B cell (primary cell): Measurements from ENCODE around the gene ZNF212. TPM values are rescaled to one million over a fixed set of nuclear protein-coding genes. Genes with fewer than 3 reads are reported as not detected.

Experiments used
- ATAC-seq: fragments of 200-7000 bp; cut with Tn5 transposase; one replicate; pipeline ENCODE4 v1.10.0; 2021; ENCODE audit warnings: low read depth, mild to moderate bottlenecking, moderate number of reproducible peaks, moderate library complexity
- CTCF ChIA-PET: fragments of 350-600 bp; sonication (Branson Sonifier 250); formaldehyde crosslinking; loops from one replicate; lab custom pipeline; 2021; ENCODE audit warnings: antibody characterized with exemption, inconsistent platforms; lab: Charles Lee
- POLR2A ChIA-PET: fragments of 350-600 bp; sonication (Branson Sonifier 250); formaldehyde crosslinking; loops from one replicate; lab custom pipeline; 2021; ENCODE audit warnings: antibody characterized with exemption; lab: Charles Lee
- DNase-seq: peaks from one replicate; pipeline ENCODE4 v3.0.0; 2013
- H2AFZ ChIP-seq: 2 replicates; pipeline ENCODE4 v1.6.1; 2012; ENCODE audit warnings: mild to moderate bottlenecking, low read depth, low read length; ENCODE audit not compliant: insufficient read depth, poor library complexity, severe bottlenecking
- H3K27ac ChIP-seq, 2 donors: 1 replicate in 1 of 2; 2 replicates in 1 of 2; pipeline ENCODE4 v1.5.1; 2012 to 2013; ENCODE audit warnings: low read length in 2 of 2, mild to moderate bottlenecking in 2 of 2, moderate library complexity in 1 of 2
- H3K27me3 ChIP-seq, 4 experiments: fragments of 200-600 bp in 1 of 4; sonication (generic) in 1 of 4; replicated peaks in 1 of 4; 1 replicate in 2 of 4; 2 replicates in 2 of 4; pipeline versions ENCODE4 v1.6.1 to v1.7.0; 2013 to 2016; ENCODE audit warnings: low read length in 3 of 4, mild to moderate bottlenecking in 2 of 4, mixed read lengths in 1 of 4, moderate library complexity in 1 of 4; ENCODE audit not compliant: insufficient read depth in 4 of 4, control insufficient read depth in 3 of 4; ENCODE audit errors: control extremely low read depth in 1 of 4
- H3K36me3 ChIP-seq, 2 experiments: replicated peaks in 1 of 2; 1 replicate in 1 of 2; 2 replicates in 1 of 2; pipeline versions ENCODE4 v1.6.1 to v1.7.1; 2013; ENCODE audit warnings: low read length in 1 of 2; ENCODE audit not compliant: insufficient read depth in 2 of 2, control insufficient read depth in 1 of 2; ENCODE audit errors: control extremely low read depth in 1 of 2, extremely low read depth in 1 of 2
- H3K4me1 ChIP-seq, 2 donors: fragments of 200-600 bp in 1 of 2; sonication (generic) in 1 of 2; 1 replicate in 1 of 2; 2 replicates in 1 of 2; pipeline versions ENCODE4 v1.5.1 to v1.6.1; 2013 to 2017; ENCODE audit warnings: low read length in 2 of 2; ENCODE audit not compliant: control insufficient read depth in 2 of 2, insufficient read depth in 2 of 2
- H3K4me2 ChIP-seq: replicated peaks from 2 replicates; pipeline ENCODE3; 2012; ENCODE audit warnings: mild to moderate bottlenecking, low read depth, low read length; ENCODE audit not compliant: poor library complexity, severe bottlenecking
- H3K4me3 ChIP-seq, 5 experiments: fragments of 200-600 bp in 1 of 5; sonication (generic) in 1 of 5; 1 replicate in 3 of 5; 2 replicates in 2 of 5; pipeline versions ENCODE4 v1.5.1 to v1.7.0; 2011 to 2016; ENCODE audit warnings: low read length in 4 of 5, mild to moderate bottlenecking in 4 of 5, low read depth in 2 of 5, control low read depth in 1 of 5, moderate library complexity in 1 of 5; ENCODE audit not compliant: insufficient read depth in 1 of 5; ENCODE audit errors: control extremely low read depth in 1 of 5, extremely low read depth in 1 of 5
- H3K79me2 ChIP-seq: fragments of 200-600 bp; sonication (generic); one replicate; pipeline ENCODE4 v1.6.0; 2016; ENCODE audit warnings: low read length; ENCODE audit not compliant: control insufficient read depth, insufficient read depth
- H3K9ac ChIP-seq: fragments of 200-600 bp; sonication (generic); 2 replicates; pipeline ENCODE4 v1.6.1; 2017; ENCODE audit warnings: mild to moderate bottlenecking, low read length, moderate library complexity
- H3K9me3 ChIP-seq, 3 donors: one replicate each; pipeline versions ENCODE4 v1.6.1 to v1.7.1; 2013; ENCODE audit warnings: low read length in 2 of 3; ENCODE audit not compliant: control insufficient read depth in 2 of 3, insufficient read depth in 1 of 3; ENCODE audit errors: control extremely low read depth in 1 of 3
- H4K20me1 ChIP-seq: 2 replicates; pipeline ENCODE4 v1.6.0; 2012; ENCODE audit warnings: mild to moderate bottlenecking, low read length; ENCODE audit not compliant: insufficient read depth, control insufficient read depth, poor library complexity, severe bottlenecking
- H3K27ac Mint-ChIP-seq: one replicate; pipeline ENCODE4 v1.8.0; 2021; ENCODE audit warnings: mixed read lengths
- H3K27me3 Mint-ChIP-seq: one replicate; pipeline ENCODE4 v1.8.0; 2021; ENCODE audit warnings: mixed read lengths
- H3K4me1 Mint-ChIP-seq: one replicate; pipeline ENCODE4 v1.8.0; 2021; ENCODE audit warnings: mixed read lengths
- H3K4me3 Mint-ChIP-seq: one replicate; pipeline ENCODE4 v1.8.0; 2021; ENCODE audit warnings: mixed read lengths
- H3K9me3 Mint-ChIP-seq: one replicate; pipeline ENCODE4 v1.8.0; 2022; ENCODE audit warnings: mixed read lengths; ENCODE audit not compliant: insufficient read depth
- EZH2 ChIP-seq: IDR thresholded peaks from 2 replicates; pipeline ENCODE4 v1.6.1; 2012; ENCODE audit warnings: borderline replicate concordance, low read depth, mild to moderate bottlenecking, moderate library complexity, low read length; ENCODE audit not compliant: insufficient read depth, poor library complexity, severe bottlenecking
- WGBS: methylation state at CpG from one replicate; pipeline ENCODE4 v1.1.5; 2013; ENCODE audit warnings: missing lambda C conversion rate; ENCODE audit not compliant: insufficient coverage; 5-methylcytosine and 5-hydroxymethylcytosine counted together
- intact Hi-C: fragments of 100-400 bp; cut with micrococcal nuclease; formaldehyde crosslinking; loops from one replicate; pipeline ENCODE4 v1.10.0; 2022
- polyA plus RNA-seq: library from polyadenylated mRNA; depleted of rRNA; stranded (reverse); fragments of >200 nt; gene quantifications from 2 replicates; pipeline ENCODE4 v1.2.3, GENCODE V29; 2012
- total RNA-seq, 2 donors: library from RNA; stranded (reverse); fragments of 120-200 nt in 1 of 2; gene quantifications; 1 replicate in 1 of 2; 2 replicates in 1 of 2; pipeline versions ENCODE4 v1.2.3 to v1.2.4, GENCODE V29; 2013 to 2022
- TF ChIP-seq, protein P1 (sequence below): fragments of 200-600 bp; IDR thresholded peaks from one replicate; pipeline ENCODE4 v1.8.0; 2022; ENCODE audit warnings: antibody characterized with exemption, mild to moderate bottlenecking

The ZNF212 gene
- total and polyA plus RNA-seq, 2 donors (not counting 1 experiment from before 2014, with no cell fraction given) = 8.1 to 22.5 TPM

DNA sequence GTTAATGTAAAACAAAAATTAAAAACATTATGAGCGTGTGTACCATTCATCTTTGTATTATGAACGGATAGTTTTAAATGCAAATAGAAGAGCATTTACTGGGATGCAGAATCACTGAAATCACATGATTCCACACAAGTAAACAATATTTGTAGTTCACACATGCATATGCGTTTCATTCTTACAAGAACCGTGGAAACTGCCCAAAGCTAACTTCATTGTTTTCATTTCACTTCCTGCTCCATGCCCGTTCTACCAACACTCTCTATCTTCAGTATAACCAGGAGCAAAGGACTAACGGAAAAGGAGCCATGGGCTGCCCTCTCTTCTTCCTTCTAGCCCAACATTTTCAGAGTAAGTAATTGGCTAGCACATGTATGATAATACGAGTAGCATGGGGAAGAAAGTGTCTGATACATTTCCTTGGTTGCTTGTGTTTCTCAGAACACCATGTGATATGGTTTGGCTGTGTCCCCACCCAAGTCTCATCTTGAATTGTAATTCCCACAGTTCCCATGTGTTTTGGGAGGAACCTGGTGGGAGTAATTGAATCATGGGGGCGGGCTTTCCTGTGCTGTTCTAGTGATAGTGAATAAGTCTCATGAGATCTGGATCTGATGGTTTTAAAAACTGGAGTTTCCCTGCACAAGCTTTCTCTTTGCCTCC, 61.3 kb downstream of the ZNF212 start:
- Mint-ChIP-seq H3K27ac (no peak overlapping the region), H3K4me1 (no peaks in the 10 kb centered on the region), H3K27me3 (peaks cover 6% of the 10 kb centered on the region), H3K4me3 (no peak overlapping the region), H3K9me3 (no peaks in the 10 kb centered on the region)
- no peaks in the 10 kb centered on the region for H4K20me1 ChIP-seq
- DNase-seq (no peak), ATAC-seq (no peak)
- H3K79me2 ChIP-seq = no peaks in the 10 kb centered on the region
- no peak for TF ChIP-seq EZH2
- TF ChIP-seq, protein P1, sequence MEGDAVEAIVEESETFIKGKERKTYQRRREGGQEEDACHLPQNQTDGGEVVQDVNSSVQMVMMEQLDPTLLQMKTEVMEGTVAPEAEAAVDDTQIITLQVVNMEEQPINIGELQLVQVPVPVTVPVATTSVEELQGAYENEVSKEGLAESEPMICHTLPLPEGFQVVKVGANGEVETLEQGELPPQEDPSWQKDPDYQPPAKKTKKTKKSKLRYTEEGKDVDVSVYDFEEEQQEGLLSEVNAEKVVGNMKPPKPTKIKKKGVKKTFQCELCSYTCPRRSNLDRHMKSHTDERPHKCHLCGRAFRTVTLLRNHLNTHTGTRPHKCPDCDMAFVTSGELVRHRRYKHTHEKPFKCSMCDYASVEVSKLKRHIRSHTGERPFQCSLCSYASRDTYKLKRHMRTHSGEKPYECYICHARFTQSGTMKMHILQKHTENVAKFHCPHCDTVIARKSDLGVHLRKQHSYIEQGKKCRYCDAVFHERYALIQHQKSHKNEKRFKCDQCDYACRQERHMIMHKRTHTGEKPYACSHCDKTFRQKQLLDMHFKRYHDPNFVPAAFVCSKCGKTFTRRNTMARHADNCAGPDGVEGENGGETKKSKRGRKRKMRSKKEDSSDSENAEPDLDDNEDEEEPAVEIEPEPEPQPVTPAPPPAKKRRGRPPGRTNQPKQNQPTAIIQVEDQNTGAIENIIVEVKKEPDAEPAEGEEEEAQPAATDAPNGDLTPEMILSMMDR = no peak
- H3K9ac ChIP-seq = no peak overlapping the region
- no peak overlapping the region for H3K27ac ChIP-seq
- no peak overlapping the region for H2AFZ ChIP-seq
- no peaks in the 10 kb centered on the region for H3K27me3 ChIP-seq
- no peaks in the 10 kb centered on the region for H3K4me1 ChIP-seq
- intact Hi-C loops = no loop called here
- no peaks in the 10 kb centered on the region for H3K36me3 ChIP-seq
- H3K9me3 ChIP-seq = peaks cover 0 to 9% (median 3%) of the 10 kb centered on the region in 3 donors
- POLR2A ChIA-PET = no interaction called here
- CTCF ChIA-PET = no interaction called here
- WGBS = 69% methylated on average over 3 of the region's 8 CpGs
- no peak overlapping the region for H3K4me3 ChIP-seq
- H3K4me2 ChIP-seq = no peak overlapping the region

DNA sequence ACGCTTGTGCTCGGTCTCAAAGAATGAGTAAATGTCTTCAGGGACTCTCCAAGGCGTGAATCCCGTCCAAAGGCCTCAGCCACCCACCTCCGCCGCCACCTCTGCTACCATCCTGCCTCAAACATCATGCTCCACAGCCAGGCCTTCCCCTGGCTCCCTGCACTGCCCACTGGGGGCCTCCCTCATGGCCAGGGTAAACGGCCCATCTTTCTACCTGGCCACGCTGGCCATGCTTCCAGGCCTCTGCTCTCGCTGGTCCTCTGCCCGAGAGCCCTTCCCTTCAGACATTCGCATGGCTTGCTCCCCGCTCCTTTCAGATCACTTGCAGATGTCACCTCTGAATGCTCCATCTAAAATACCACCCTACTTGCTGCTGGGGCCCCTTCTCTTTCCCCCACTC, 62.8 kb downstream of the ZNF212 start:
- no peaks in the 10 kb centered on the region for H4K20me1 ChIP-seq
- Mint-ChIP-seq H3K27ac (no peak overlapping the region), H3K27me3 (peaks cover 7% of the 10 kb centered on the region), H3K9me3 (no peaks in the 10 kb centered on the region), H3K4me3 (no peak overlapping the region), H3K4me1 (no peaks in the 10 kb centered on the region)
- H3K79me2 ChIP-seq = no peaks in the 10 kb centered on the region
- ChIA-PET POLR2A (no interaction called here), CTCF (no interaction called here)
- TF ChIP-seq EZH2 = no peak
- TF ChIP-seq, protein P1 = no peak
- H3K9me3 ChIP-seq = peaks cover 0 to 12% (median 3%) of the 10 kb centered on the region in 3 donors
- intact Hi-C loops = no loop called here
- H3K27me3 ChIP-seq = no peaks in the 10 kb centered on the region
- H3K27ac ChIP-seq = no peak overlapping the region
- no peaks in the 10 kb centered on the region for H3K36me3 ChIP-seq
- H2AFZ ChIP-seq = no peak overlapping the region
- DNase-seq = no peak
- H3K9ac ChIP-seq = no peak overlapping the region
- no peak overlapping the region for H3K4me2 ChIP-seq
- H3K4me3 ChIP-seq = no peak overlapping the region
- ATAC-seq = no peak
- H3K4me1 ChIP-seq = no peaks in the 10 kb centered on the region
- WGBS = 93% methylated on average over 12 of the region's 12 CpGs
